ENCODE results near the gene SH2D3C. TPM values are rescaled to one million over a fixed set of nuclear protein-coding genes. Genes with fewer than 3 reads are reported as not detected.
"Not testable (repeated sequence)": the region's sequence is repeated elsewhere in the genome, so short reads cannot be mapped to it uniquely, and the experiment has no call there.

SH2D3C gene
- total RNA-seq, 1 experiment from 2014 or later = not detected

- Histone ChIP-seq H3K4me3 (ENCODE audit: low read length) (peak overlapping the region; percentile 35; the same call in 1 of the 2 replicates), H3K4me2 (ENCODE audit: low read depth, low read length, poor library complexity, severe bottlenecking) (peak overlapping the region; percentile 59), H2AFZ (ENCODE audit: low read length) (peak overlapping the region; percentile 98), H3K36me3 (ENCODE audit: insufficient read depth, low read length) (peaks cover 15% of the 10 kb centered on the region), H4K20me1 (ENCODE audit: insufficient read depth, low read depth, low read length) (peaks cover 25% of the 10 kb centered on the region), H3K27me3 (ENCODE audit: low read length) (no peaks in the 10 kb centered on the region), H3K9me2 (replicated peaks; ENCODE audit: insufficient read depth, low read length) (no peaks in the 10 kb centered on the region), H3K9ac (ENCODE audit: low read length) (peak overlapping the region; percentile 53), H3K9me3 (ENCODE audit: low read length) (no peaks in the 10 kb centered on the region), H3K79me2 (ENCODE audit: low read length) (peaks cover 22% of the 10 kb centered on the region), H3K27ac (ENCODE audit: low read length) (no peak overlapping the region), H3K4me1 (ENCODE audit: low read length) (peaks cover 40% of the 10 kb centered on the region)
- DNase-seq = peak; percentile 75
Observed at GRCh38 chr9:127783111-127784008, 4.9 kb upstream of the SH2D3C start.

GRCh38 chr9:127781806-127782205 lies 3.3 kb upstream of the SH2D3C start:
- Histone ChIP-seq H3K4me3 (ENCODE audit: low read length) (no peak overlapping the region), H3K4me1 (ENCODE audit: low read length) (peaks cover 33% of the 10 kb centered on the region), H3K9me2 (replicated peaks; ENCODE audit: insufficient read depth, low read length) (no peaks in the 10 kb centered on the region), H4K20me1 (ENCODE audit: insufficient read depth, low read depth, low read length) (peaks cover 9% of the 10 kb centered on the region; the same call in 1 of the 2 replicates), H3K36me3 (ENCODE audit: insufficient read depth, low read length) (no peaks in the 10 kb centered on the region), H3K79me2 (ENCODE audit: low read length) (peaks cover 9% of the 10 kb centered on the region), H3K27ac (ENCODE audit: low read length) (no peak overlapping the region), H3K9ac (ENCODE audit: low read length) (no peak overlapping the region), H3K9me3 (ENCODE audit: low read length) (no peaks in the 10 kb centered on the region), H2AFZ (ENCODE audit: low read length) (no peak overlapping the region), H3K4me2 (ENCODE audit: low read depth, low read length, poor library complexity, severe bottlenecking) (no peak overlapping the region), H3K27me3 (ENCODE audit: low read length) (no peaks in the 10 kb centered on the region)
- DNase-seq = no peak

GRCh38 chr9:127780909-127781308 lies 2.4 kb upstream of the SH2D3C start:
- H3K79me2 ChIP-seq (ENCODE audit: low read length); H2AFZ ChIP-seq (ENCODE audit: low read length); H3K36me3 ChIP-seq (ENCODE audit: insufficient read depth, low read length); H3K4me3 ChIP-seq (ENCODE audit: low read length); H3K9ac ChIP-seq (ENCODE audit: low read length); DNase-seq; H4K20me1 ChIP-seq (ENCODE audit: insufficient read depth, low read depth, low read length); H3K27me3 ChIP-seq (ENCODE audit: low read length); H3K4me2 ChIP-seq (ENCODE audit: low read depth, low read length, poor library complexity, severe bottlenecking); H3K9me3 ChIP-seq (ENCODE audit: low read length); H3K27ac ChIP-seq (ENCODE audit: low read length); H3K9me2 ChIP-seq (replicated peaks; ENCODE audit: insufficient read depth, low read length): not testable (repeated sequence)
- peaks cover 35% of the 10 kb centered on the region for H3K4me1 ChIP-seq (ENCODE audit: low read length)

GRCh38 chr9:127780126-127780885 lies 1.8 kb upstream of the SH2D3C start:
- no peak overlapping the region for H3K4me2 ChIP-seq (ENCODE audit: low read depth, low read length, poor library complexity, severe bottlenecking)
- H3K4me1 ChIP-seq (ENCODE audit: low read length) = peaks cover 35% of the 10 kb centered on the region

GRCh38 chr9:127779136-127779981 lies 893 bp upstream of the SH2D3C start:
- no peaks in the 10 kb centered on the region for H3K9me3 ChIP-seq (ENCODE audit: low read length)
- H3K9me2 ChIP-seq (replicated peaks; ENCODE audit: insufficient read depth, low read length) = no peaks in the 10 kb centered on the region
- H3K4me1 ChIP-seq (ENCODE audit: low read length) = peaks cover 32% of the 10 kb centered on the region
- H3K4me3 ChIP-seq (ENCODE audit: low read length) = no peak overlapping the region
- H3K9ac ChIP-seq (ENCODE audit: low read length) = no peak overlapping the region
- H3K4me2 ChIP-seq (ENCODE audit: low read depth, low read length, poor library complexity, severe bottlenecking) = no peak overlapping the region
- no peak overlapping the region for H3K27ac ChIP-seq (ENCODE audit: low read length)
- no peaks in the 10 kb centered on the region for H3K79me2 ChIP-seq (ENCODE audit: low read length)
- H4K20me1 ChIP-seq (ENCODE audit: insufficient read depth, low read depth, low read length) = no peaks in the 10 kb centered on the region
- no peak overlapping the region for H2AFZ ChIP-seq (ENCODE audit: low read length)
- H3K27me3 ChIP-seq (ENCODE audit: low read length) = no peaks in the 10 kb centered on the region
- DNase-seq = no peak
- H3K36me3 ChIP-seq (ENCODE audit: insufficient read depth, low read length) = no peaks in the 10 kb centered on the region

More at GRCh38 chr9:127780126-127780885, 1.8 kb upstream of the SH2D3C start:
- DNase-seq = no peak
- Histone ChIP-seq H3K27ac (ENCODE audit: low read length) (no peak overlapping the region), H3K27me3 (ENCODE audit: low read length) (no peaks in the 10 kb centered on the region), H3K79me2 (ENCODE audit: low read length) (no peaks in the 10 kb centered on the region), H4K20me1 (ENCODE audit: insufficient read depth, low read depth, low read length) (no peaks in the 10 kb centered on the region), H3K9me3 (ENCODE audit: low read length) (no peaks in the 10 kb centered on the region), H3K9me2 (replicated peaks; ENCODE audit: insufficient read depth, low read length) (no peaks in the 10 kb centered on the region), H3K36me3 (ENCODE audit: insufficient read depth, low read length) (no peaks in the 10 kb centered on the region), H2AFZ (ENCODE audit: low read length) (no peak overlapping the region), H3K4me3 (ENCODE audit: low read length) (no peak overlapping the region), H3K9ac (ENCODE audit: low read length) (no peak overlapping the region)

GRCh38 chr9:127777368-127777980 lies 992 bp downstream of the SH2D3C start:
- Histone ChIP-seq H3K4me3 (ENCODE audit: low read length) (no peak overlapping the region), H3K27me3 (ENCODE audit: low read length) (no peaks in the 10 kb centered on the region), H3K4me2 (ENCODE audit: low read depth, low read length, poor library complexity, severe bottlenecking) (no peak overlapping the region), H3K9me3 (ENCODE audit: low read length) (no peaks in the 10 kb centered on the region), H4K20me1 (ENCODE audit: insufficient read depth, low read depth, low read length) (no peaks in the 10 kb centered on the region), H3K27ac (ENCODE audit: low read length) (no peak overlapping the region), H3K79me2 (ENCODE audit: low read length) (no peaks in the 10 kb centered on the region), H3K36me3 (ENCODE audit: insufficient read depth, low read length) (no peaks in the 10 kb centered on the region), H2AFZ (ENCODE audit: low read length) (no peak overlapping the region), H3K4me1 (ENCODE audit: low read length) (peaks cover 19% of the 10 kb centered on the region), H3K9me2 (replicated peaks; ENCODE audit: insufficient read depth, low read length) (no peaks in the 10 kb centered on the region), H3K9ac (ENCODE audit: low read length) (no peak overlapping the region)
- DNase-seq = no peak

GRCh38 chr9:127776924-127777289 lies 1.6 kb downstream of the SH2D3C start:
- peaks cover 19% of the 10 kb centered on the region for H3K4me1 ChIP-seq (ENCODE audit: low read length)
- no peak overlapping the region for H3K27ac ChIP-seq (ENCODE audit: low read length)
- no peaks in the 10 kb centered on the region for H3K79me2 ChIP-seq (ENCODE audit: low read length)
- H3K4me3 ChIP-seq (ENCODE audit: low read length) = no peak overlapping the region
- no peaks in the 10 kb centered on the region for H3K9me3 ChIP-seq (ENCODE audit: low read length)
- no peak overlapping the region for H2AFZ ChIP-seq (ENCODE audit: low read length)
- no peaks in the 10 kb centered on the region for H3K9me2 ChIP-seq (replicated peaks; ENCODE audit: insufficient read depth, low read length)
- no peaks in the 10 kb centered on the region for H3K27me3 ChIP-seq (ENCODE audit: low read length)
- no peak for DNase-seq
- H4K20me1 ChIP-seq (ENCODE audit: insufficient read depth, low read depth, low read length) = no peaks in the 10 kb centered on the region
- no peak overlapping the region for H3K4me2 ChIP-seq (ENCODE audit: low read depth, low read length, poor library complexity, severe bottlenecking)
- H3K9ac ChIP-seq (ENCODE audit: low read length) = no peak overlapping the region
- no peaks in the 10 kb centered on the region for H3K36me3 ChIP-seq (ENCODE audit: insufficient read depth, low read length)
